SK-N-SH (cell line): Measurements from ENCODE around the gene PDLIM4.

Experiments used
- CHD2 ChIP-seq: fragments of 150-350 bp; IDR thresholded peaks from 2 replicates; pipeline ENCODE4 v1.6.1; 2018; ENCODE audit warnings: low read length; ENCODE audit not compliant: partially characterized antibody
- CTCF ChIP-seq: fragments of 200-600 bp; sonication (generic); IDR thresholded peaks from 2 replicates; pipeline ENCODE4 v1.6.1; 2017; ENCODE audit warnings: antibody characterized with exemption, mild to moderate bottlenecking, moderate library complexity
- EP300 ChIP-seq, 2 experiments: IDR thresholded peaks; 2 replicates each; pipeline versions ENCODE4 v1.4.0 to v1.6.1; 2012; ENCODE audit warnings: borderline replicate concordance in 1 of 2, low read depth in 1 of 2, low read length in 1 of 2
- GABPA ChIP-seq: IDR thresholded peaks from 2 replicates; pipeline ENCODE4 v1.4.0; 2012; ENCODE audit warnings: low read depth, mild to moderate bottlenecking
- JUND ChIP-seq: IDR thresholded peaks from 2 replicates; pipeline ENCODE4 v1.4.0; 2012
- SIN3A ChIP-seq: IDR thresholded peaks from 2 replicates; pipeline ENCODE4 v1.6.1; 2012; ENCODE audit warnings: low read depth, mild to moderate bottlenecking, low read length, moderate library complexity, borderline replicate concordance
- SMC3 ChIP-seq: IDR thresholded peaks from 2 replicates; pipeline ENCODE4 v1.6.1; 2012; ENCODE audit warnings: low read depth, low read length, improper control_type of control experiment
- TCF12 ChIP-seq: IDR thresholded peaks from 2 replicates; pipeline ENCODE4 v1.4.0; 2012
- USF2 ChIP-seq: fragments of 150-350 bp; IDR thresholded peaks from 2 replicates; pipeline ENCODE4 v1.6.1; 2017; ENCODE audit warnings: antibody characterized with exemption, low read length, low read depth, borderline replicate concordance
- YY1 ChIP-seq: IDR thresholded peaks from 2 replicates; pipeline ENCODE4 v1.4.0; 2012; ENCODE audit warnings: low read depth, mild to moderate bottlenecking

GRCh38 chr5:132266031-132266835, 8.7 kb downstream of the PDLIM4 start:
- TF ChIP-seq CTCF (no peak), SMC3 (no peak), JUND (no peak), SIN3A (no peak), USF2 (no peak), GABPA (no peak), TCF12 (no peak), YY1 (no peak), CHD2 (no peak), EP300 (IDR thresholded peaks at IDR 0.05; ENCODE audit: borderline replicate concordance in 1 of 2, low read depth in 1 of 2, low read length in 1 of 2) (no peak)
